PC-3 (cell line): ENCODE results near the gene ANKRD10. TPM values are rescaled to one million over a fixed set of nuclear protein-coding genes. Genes with fewer than 3 reads are reported as not detected.
A peak's percentile ranks its signal among the peaks of the same experiment; 100 is the strongest.

ENCODE experiments used
- ATAC-seq: fragments of 200-7000 bp; cut with Tn5 transposase; 2 replicates; pipeline ENCODE4 v1.9.1; 2020; ENCODE audit warnings: mild to moderate bottlenecking, moderate library complexity
- BruUV-seq: library from RNA; stranded (reverse); fragments of 400-500 nt; replicated peaks from 2 replicates; lab custom pipeline; 2021; lab: Mats Ljungman, UMichigan
- CTCF ChIA-PET: fragments of 300-600 bp; sonication (Branson Sonifier 250); formaldehyde crosslinking; loops from one replicate; lab custom pipeline; 2022; ENCODE audit warnings: antibody characterized with exemption; lab: Charles Lee
- POLR2A ChIA-PET: fragments of 300-600 bp; sonication (Branson Sonifier 250); formaldehyde crosslinking; loops from one replicate; lab custom pipeline; 2022; ENCODE audit warnings: antibody characterized with exemption; ENCODE audit not compliant: unreplicated experiment; lab: Charles Lee
- DNase-seq: peaks from one replicate; pipeline ENCODE4 v3.0.0-alpha.2; 2015
- H2AFZ ChIP-seq: fragments of 300-600 bp; sonication (generic); 2 replicates; pipeline ENCODE4 v1.6.0; 2016; ENCODE audit warnings: antibody characterized with exemption, low read length
- H3F3A ChIP-seq: fragments of 300-600 bp; sonication (generic); one replicate; pipeline ENCODE4 v1.6.0; 2017; ENCODE audit warnings: antibody characterized with exemption, low read length, control low read depth, mild to moderate bottlenecking; ENCODE audit not compliant: unreplicated experiment
- H3K27ac ChIP-seq: fragments of 300-600 bp; sonication (generic); 2 replicates; pipeline ENCODE4 v1.5.1; 2016; ENCODE audit warnings: mild to moderate bottlenecking, low read length
- H3K27me3 ChIP-seq: fragments of 300-600 bp; sonication (generic); 2 replicates; pipeline ENCODE4 v1.6.1; 2016; ENCODE audit warnings: low read length, mixed read lengths
- H3K36me3 ChIP-seq: fragments of 300-600 bp; sonication (generic); 2 replicates; pipeline ENCODE4 v1.6.1; 2016; ENCODE audit warnings: low read depth, mixed run types, low read length, mixed read lengths
- H3K4me1 ChIP-seq: fragments of 300-600 bp; sonication (generic); 2 replicates; pipeline ENCODE4 v1.5.1; 2016; ENCODE audit warnings: low read length; ENCODE audit not compliant: insufficient read depth
- H3K4me2 ChIP-seq: fragments of 300-600 bp; sonication (generic); 2 replicates; pipeline ENCODE4 v1.6.0; 2016; ENCODE audit warnings: low read length
- H3K4me3 ChIP-seq: fragments of 300-600 bp; sonication (generic); 2 replicates; pipeline ENCODE4 v1.5.1; 2016; ENCODE audit warnings: mild to moderate bottlenecking, low read length, mixed read lengths
- H3K79me2 ChIP-seq: fragments of 300-600 bp; sonication (generic); 2 replicates; pipeline ENCODE4 v1.6.1; 2017; ENCODE audit warnings: low read length, mixed read lengths
- H3K9ac ChIP-seq: fragments of 300-600 bp; sonication (generic); 2 replicates; pipeline ENCODE4 v1.6.0; 2016; ENCODE audit warnings: mild to moderate bottlenecking, low read length
- H3K9me2 ChIP-seq: fragments of 300-600 bp; sonication (generic); replicated peaks from 2 replicates; pipeline ENCODE4 v1.6.1; 2016; ENCODE audit warnings: mixed run types, low read length, mixed read lengths
- H3K9me3 ChIP-seq: fragments of 300-600 bp; sonication (generic); 2 replicates; pipeline ENCODE4 v1.6.1; 2016; ENCODE audit warnings: low read length, mixed read lengths
- H4K20me1 ChIP-seq: fragments of 300-600 bp; sonication (generic); 2 replicates; pipeline ENCODE4 v1.6.1; 2016; ENCODE audit warnings: low read length, mixed read lengths
- CTCF ChIP-seq: fragments of 300-600 bp; sonication (generic); conservative IDR thresholded peaks from 2 replicates; pipeline ENCODE4 v1.5.1; 2017; ENCODE audit warnings: antibody characterized with exemption, low read depth, mild to moderate bottlenecking, low read length
- EZH2 ChIP-seq: fragments of 300-600 bp; sonication (generic); IDR thresholded peaks from one replicate; pipeline ENCODE4 v1.6.1; 2017; ENCODE audit warnings: antibody characterized with exemption, mild to moderate bottlenecking, low read length; ENCODE audit not compliant: unreplicated experiment
- EZH2phosphoT487 ChIP-seq: fragments of 300-600 bp; sonication (generic); IDR thresholded peaks from 2 replicates; pipeline ENCODE4 v1.6.1; 2018; ENCODE audit warnings: mild to moderate bottlenecking, antibody characterized with exemption, low read length, borderline replicate concordance
- intact Hi-C: fragments of 100-400 bp; cut with micrococcal nuclease; formaldehyde crosslinking; loops from 2 replicates; pipeline ENCODE4 v1.9.0; 2023
- total RNA-seq: library from RNA; depleted of rRNA; stranded (reverse); fragments of >200 nt; gene quantifications from 2 replicates; pipeline ENCODE4 v1.2.3, GENCODE V29; 2014

ANKRD10 gene
- total RNA-seq, 1 experiment from 2014 or later = 60.2 TPM

- Histone ChIP-seq H3K79me2 (peaks cover 52% of the 10 kb centered on the region), H3K36me3 (peaks cover 11% of the 10 kb centered on the region), H3K4me2 (peak overlapping the region; percentile 87), H4K20me1 (peaks cover 42% of the 10 kb centered on the region), H3K9ac (peak overlapping the region; percentile 97), H3K27ac (peak overlapping the region; percentile 84), H3K9me3 (no peaks in the 10 kb centered on the region), H2AFZ (peak overlapping the region; percentile 88), H3K4me3 (peak overlapping the region; percentile 98), H3F3A (no peaks in the 10 kb centered on the region), H3K27me3 (no peaks in the 10 kb centered on the region), H3K9me2 (no peaks in the 10 kb centered on the region), H3K4me1 (peaks cover 38% of the 10 kb centered on the region)
- ChIA-PET CTCF (interaction anchor here (0.7 to 1.1 kb wide), 2 partner anchors 68 to 305 kb away, joined by 3 read pairs; no protein-coding TSS in a partner anchor), POLR2A (no interaction called here)
- DNase-seq (peak; percentile 54), ATAC-seq (peak; percentile 15)
- TF ChIP-seq EZH2 (no peak), CTCF (no peak), EZH2phosphoT487 (no peak)
- intact Hi-C loops = loop anchor here (1.0 to 10.0 kb wide), 6 partner anchors 44 to 300 kb away; no protein-coding TSS in a partner anchor
- no TSS peak for BruUV-seq
Observed at GRCh38 chr13:110914331-110915056, 375 bp downstream of the ANKRD10 start.

GRCh38 chr13:110914081-110914330, 863 bp downstream of the ANKRD10 start:
- H3K4me2 ChIP-seq = peak overlapping the region; percentile 87
- peak overlapping the region; percentile 98 for H3K4me3 ChIP-seq

More at GRCh38 chr13:110914081-110914330, 863 bp downstream of the ANKRD10 start:
- peaks cover 47% of the 10 kb centered on the region for H4K20me1 ChIP-seq
- ChIA-PET CTCF (no interaction called here), POLR2A (no interaction called here)
- H2AFZ ChIP-seq = 0 out of 2 replicates have a peak overlapping the region, but pooled peaks have one; percentile 88
- H3K9ac ChIP-seq = peak overlapping the region; percentile 97
- TF ChIP-seq EZH2 = no peak
- TF ChIP-seq EZH2phosphoT487 = no peak
- no peak for TF ChIP-seq CTCF
- no TSS peak for BruUV-seq
- H3K27me3 ChIP-seq = no peaks in the 10 kb centered on the region
- intact Hi-C loops = loop anchor here (2.0 to 10.0 kb wide), 4 partner anchors 43 to 301 kb away; no protein-coding TSS in a partner anchor
- H3K36me3 ChIP-seq = peaks cover 15% of the 10 kb centered on the region
- no peaks in the 10 kb centered on the region for H3F3A ChIP-seq
- peak overlapping the region; percentile 84 for H3K27ac ChIP-seq
- no peak for DNase-seq
- H3K4me1 ChIP-seq = peaks cover 43% of the 10 kb centered on the region
- no peak for ATAC-seq
- H3K9me3 ChIP-seq = no peaks in the 10 kb centered on the region
- no peaks in the 10 kb centered on the region for H3K9me2 ChIP-seq
- H3K79me2 ChIP-seq = peaks cover 57% of the 10 kb centered on the region
